Measurements from ENCODE around the gene EXOC8. TPM values are rescaled to one million over a fixed set of nuclear protein-coding genes. Genes with fewer than 3 reads are reported as not detected.

EXOC8 gene
- total and polyA plus RNA-seq, 2 of the 8 experiments (the other 6 are each of a cell fraction or from before 2014, with no cell fraction given), result 2.0 to 9.8 TPM

- WGBS, 2 experiments (ENCODE audit: extremely low coverage in 1 of 2, insufficient coverage in 1 of 2, insufficient read length in 1 of 2, insufficient replicate concordance in 2 of 2, low coverage in 1 of 2, low lambda C conversion rate in 2 of 2, missing lambda C conversion rate in 1 of 2), result 96% methylated on average over 1 of the region's 1 CpG; no CpG with 5 or more reads in 1 of the 2 experiments
- CTCF ChIA-PET (ENCODE audit: partially characterized antibody), result interaction anchor here (0.9 to 2.3 kb wide), 5 partner anchors 52 to 261 kb away, joined by 3 to 10 read pairs (median 5); no protein-coding TSS in a partner anchor
- H3K79me1 ChIP-seq (ENCODE audit: low read depth, low read length), result no peaks in the 10 kb centered on the region
Observed at GRCh38 chr1:231362325-231362724, 24.7 kb upstream of the EXOC8 start.

More at GRCh38 chr1:231362325-231362724, 24.7 kb upstream of the EXOC8 start:
- POLR2A ChIA-PET (ENCODE audit: partially characterized antibody), result interaction anchor here (0.6 kb wide), 1 partner anchor 442 kb away, joined by 3 read pairs; no protein-coding TSS in a partner anchor
- no peak for FAIRE-seq
- no peaks in the 10 kb centered on the region for H3K23me2 ChIP-seq (ENCODE audit: low read depth, low read length)
- H3K27me3 ChIP-seq (replicated peaks in 1 of 4; ENCODE audit: control insufficient read depth in 3 of 4, extremely low read depth in 1 of 4, insufficient read depth in 3 of 4, low read length in 3 of 4), result no peaks in the 10 kb centered on the region
- H3K27ac ChIP-seq (ENCODE audit: low read depth, low read length), result no peak overlapping the region
- H3K9me3 ChIP-seq (ENCODE audit: insufficient read depth in 2 of 2, low read depth in 1 of 2, low read length in 1 of 2), result no peaks in the 10 kb centered on the region
- H3K36me3 ChIP-seq (ENCODE audit: control insufficient read depth in 2 of 4, insufficient read depth in 4 of 4, low read length in 3 of 4), result no peaks in the 10 kb centered on the region
- no peak overlapping the region for H2BK120ac ChIP-seq (replicated peaks; ENCODE audit: low read depth, low read length)
- H3K23ac ChIP-seq (ENCODE audit: insufficient read length), result no peak overlapping the region
- H4K91ac ChIP-seq (replicated peaks; ENCODE audit: insufficient read length, low read length), result no peak overlapping the region
- DNase-seq (ENCODE audit: low read depth in 1 of 2, low spot score in 2 of 2), result no peak
- no peak overlapping the region for H4K8ac ChIP-seq (ENCODE audit: extremely low read depth, insufficient read depth, low read length)
- no peak overlapping the region for H3K9ac ChIP-seq (replicated peaks in 1 of 4; ENCODE audit: extremely low read depth in 1 of 4, low read depth in 3 of 4, low read length in 3 of 4)
- no peak overlapping the region for H3K4ac ChIP-seq (replicated peaks; ENCODE audit: insufficient read length, low read depth, low read length)
- H3K4me1 ChIP-seq (replicated peaks in 1 of 4; ENCODE audit: control insufficient read depth in 3 of 4, insufficient read depth in 4 of 4, low read length in 3 of 4), result no peaks in the 10 kb centered on the region
- H3K4me2 ChIP-seq (ENCODE audit: insufficient read depth in 1 of 2, low read depth in 2 of 2, low read length in 2 of 2), result no peak overlapping the region
- H3K14ac ChIP-seq (ENCODE audit: insufficient read length), result no peak overlapping the region
- H3K18ac ChIP-seq (ENCODE audit: extremely low read depth, low read length), result no peak overlapping the region
- H3K4me3 ChIP-seq (ENCODE audit: extremely low read depth in 1 of 4, insufficient read depth in 2 of 4, low read depth in 3 of 4, low read length in 4 of 4), result no peak overlapping the region
- H2AK5ac ChIP-seq (ENCODE audit: low read depth, low read length), result no peak overlapping the region
- no peak overlapping the region for H2BK5ac ChIP-seq (ENCODE audit: low read depth, low read length)
- H2BK12ac ChIP-seq (ENCODE audit: low read depth, low read length), result no peak overlapping the region
- H4K20me1 ChIP-seq (replicated peaks in 1 of 2; ENCODE audit: control insufficient read depth in 1 of 2, insufficient read depth in 2 of 2, low read length in 2 of 2), result no peaks in the 10 kb centered on the region
- no peak overlapping the region for H2BK20ac ChIP-seq (ENCODE audit: low read length)
- no peak overlapping the region for H4K5ac ChIP-seq (ENCODE audit: insufficient read length, low read depth, low read length)
- no peaks in the 10 kb centered on the region for H3K79me2 ChIP-seq (ENCODE audit: control insufficient read depth in 1 of 2, insufficient read depth in 2 of 2, low read length in 2 of 2)
- no peak overlapping the region for H3K56ac ChIP-seq (replicated peaks; ENCODE audit: insufficient read length, low read depth, low read length)
- no peak overlapping the region for H2BK15ac ChIP-seq (ENCODE audit: low read length)
- no peak overlapping the region for H2AFZ ChIP-seq (ENCODE audit: low read length)
- TF ChIP-seq BRCA1 (IDR thresholded peaks at IDR 0.05; ENCODE audit: low read depth, low read length), result no peak
- no peak for TF ChIP-seq EP300 (IDR thresholded peaks at IDR 0.05; ENCODE audit: borderline replicate concordance in 1 of 2, low read depth in 2 of 2, low read length in 2 of 2)
- TF ChIP-seq CEBPB (IDR thresholded peaks at IDR 0.05; ENCODE audit: low read depth, low read length), result no peak
- TF ChIP-seq TCF12 (IDR thresholded peaks at IDR 0.05; ENCODE audit: low read depth, low read length), result no peak
- no peak for TF ChIP-seq TBP (IDR thresholded peaks at IDR 0.05; ENCODE audit: low read depth, low read length)
- TF ChIP-seq SP2 (IDR thresholded peaks at IDR 0.05; ENCODE audit: low read length), result no peak
- no peak for TF ChIP-seq SIRT6 (IDR thresholded peaks at IDR 0.05; ENCODE audit: low read length)
- TF ChIP-seq SIN3A (conservative IDR thresholded peaks at IDR 0.05 in 1 of 2, IDR thresholded peaks at IDR 0.05 in 1 of 2; ENCODE audit: low read depth in 1 of 2, low read length in 2 of 2), result no peak
- no peak for TF ChIP-seq CBX5 (IDR thresholded peaks at IDR 0.05; ENCODE audit: low read depth, low read length)
- TF ChIP-seq BCL11A (IDR thresholded peaks at IDR 0.05; ENCODE audit: low read depth in 2 of 2, low read length in 2 of 2), result no peak
- no peak for TF ChIP-seq POLR2A (IDR thresholded peaks at IDR 0.05; ENCODE audit: control extremely low read depth in 1 of 2, low read depth in 2 of 2, low read length in 2 of 2)
